WTC11 (cell line): ENCODE results near the gene MTPN.

Experiments
- IRF2 ChIP-seq: sonication (generic); formaldehyde crosslinking; IDR thresholded peaks from 2 replicates; pipeline ENCODE4 v1.8.0; 2022; ENCODE audit warnings: low read depth, missing genetic modification reagents, borderline replicate concordance
- JUN ChIP-seq: sonication (generic); formaldehyde crosslinking; IDR thresholded peaks from 2 replicates; pipeline ENCODE4 v1.8.0; 2023; ENCODE audit warnings: mild to moderate bottlenecking, missing genetic modification reagents
- KAT7 ChIP-seq: sonication (generic); formaldehyde crosslinking; IDR thresholded peaks from 2 replicates; pipeline ENCODE4 v1.8.1; 2023; ENCODE audit warnings: missing genetic modification reagents, mild to moderate bottlenecking, borderline replicate concordance
- NFE2L1 ChIP-seq: sonication (generic); formaldehyde crosslinking; IDR thresholded peaks from 2 replicates; pipeline ENCODE4 v1.8.1; 2023; ENCODE audit warnings: missing genetic modification reagents
- NR1H2 ChIP-seq: sonication (generic); formaldehyde crosslinking; IDR thresholded peaks from 2 replicates; pipeline ENCODE4 v1.9.0; 2021; ENCODE audit warnings: mild to moderate bottlenecking, moderate library complexity, missing genetic modification reagents
- SP1 ChIP-seq: sonication (generic); formaldehyde crosslinking; conservative IDR thresholded peaks from 2 replicates; pipeline ENCODE4 v1.8.1; 2022; ENCODE audit warnings: missing genetic modification reagents
- TF ChIP-seq, protein P1 (sequence below): fragments of 200-600 bp; IDR thresholded peaks from 2 replicates; pipeline ENCODE4 v1.8.0; 2022; ENCODE audit warnings: antibody characterized with exemption
- TF ChIP-seq, protein P2 (sequence below): sonication (generic); formaldehyde crosslinking; IDR thresholded peaks from 2 replicates; pipeline ENCODE4 v1.8.1; 2022; ENCODE audit warnings: missing genetic modification reagents, borderline replicate concordance

DNA sequence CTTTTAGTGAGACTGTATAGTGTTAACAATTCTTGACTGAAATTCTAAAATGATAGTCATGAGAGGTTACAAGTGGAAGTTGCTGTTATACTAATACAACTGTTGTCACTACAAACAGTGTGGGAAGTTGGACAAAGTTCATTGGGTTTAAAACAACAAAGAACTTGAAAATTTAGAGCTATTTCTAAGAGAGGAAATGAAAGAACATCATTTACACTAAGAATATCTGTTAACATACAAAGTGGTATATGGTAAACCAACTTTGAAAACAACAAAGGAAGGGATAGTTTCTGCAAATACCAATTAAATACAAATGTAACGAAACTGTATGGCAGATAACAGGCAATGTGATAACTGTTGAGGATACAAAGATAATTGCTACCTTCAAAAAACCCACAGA, 11.6 kb downstream of the MTPN start:
- no peak for TF ChIP-seq IRF2
- TF ChIP-seq, protein P1, sequence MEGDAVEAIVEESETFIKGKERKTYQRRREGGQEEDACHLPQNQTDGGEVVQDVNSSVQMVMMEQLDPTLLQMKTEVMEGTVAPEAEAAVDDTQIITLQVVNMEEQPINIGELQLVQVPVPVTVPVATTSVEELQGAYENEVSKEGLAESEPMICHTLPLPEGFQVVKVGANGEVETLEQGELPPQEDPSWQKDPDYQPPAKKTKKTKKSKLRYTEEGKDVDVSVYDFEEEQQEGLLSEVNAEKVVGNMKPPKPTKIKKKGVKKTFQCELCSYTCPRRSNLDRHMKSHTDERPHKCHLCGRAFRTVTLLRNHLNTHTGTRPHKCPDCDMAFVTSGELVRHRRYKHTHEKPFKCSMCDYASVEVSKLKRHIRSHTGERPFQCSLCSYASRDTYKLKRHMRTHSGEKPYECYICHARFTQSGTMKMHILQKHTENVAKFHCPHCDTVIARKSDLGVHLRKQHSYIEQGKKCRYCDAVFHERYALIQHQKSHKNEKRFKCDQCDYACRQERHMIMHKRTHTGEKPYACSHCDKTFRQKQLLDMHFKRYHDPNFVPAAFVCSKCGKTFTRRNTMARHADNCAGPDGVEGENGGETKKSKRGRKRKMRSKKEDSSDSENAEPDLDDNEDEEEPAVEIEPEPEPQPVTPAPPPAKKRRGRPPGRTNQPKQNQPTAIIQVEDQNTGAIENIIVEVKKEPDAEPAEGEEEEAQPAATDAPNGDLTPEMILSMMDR, result no peak
- TF ChIP-seq KAT7, result no peak
- TF ChIP-seq NR1H2 (CRISPR knock-in tag), result no peak
- no peak for TF ChIP-seq SP1 (CRISPR knock-in tag)
- no peak for TF ChIP-seq JUN (CRISPR knock-in tag)
- TF ChIP-seq, protein P2, sequence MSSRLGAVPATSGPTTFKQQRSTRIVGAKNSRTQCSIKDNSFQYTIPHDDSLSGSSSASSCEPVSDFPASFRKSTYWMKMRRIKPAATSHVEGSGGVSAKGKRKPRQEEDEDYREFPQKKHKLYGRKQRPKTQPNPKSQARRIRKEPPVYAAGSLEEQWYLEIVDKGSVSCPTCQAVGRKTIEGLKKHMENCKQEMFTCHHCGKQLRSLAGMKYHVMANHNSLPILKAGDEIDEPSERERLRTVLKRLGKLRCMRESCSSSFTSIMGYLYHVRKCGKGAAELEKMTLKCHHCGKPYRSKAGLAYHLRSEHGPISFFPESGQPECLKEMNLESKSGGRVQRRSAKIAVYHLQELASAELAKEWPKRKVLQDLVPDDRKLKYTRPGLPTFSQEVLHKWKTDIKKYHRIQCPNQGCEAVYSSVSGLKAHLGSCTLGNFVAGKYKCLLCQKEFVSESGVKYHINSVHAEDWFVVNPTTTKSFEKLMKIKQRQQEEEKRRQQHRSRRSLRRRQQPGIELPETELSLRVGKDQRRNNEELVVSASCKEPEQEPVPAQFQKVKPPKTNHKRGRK (CRISPR knock-in tag), result no peak
- no peak for TF ChIP-seq NFE2L1 (CRISPR knock-in tag)
